GM19351 (cell line): ENCODE results near the gene RAB10.
"Not testable (repeated sequence)": the region's sequence is repeated elsewhere in the genome, so short reads cannot be mapped to it uniquely, and the experiment has no call there.

Experiments used
- ATAC-seq: cut with Tn5 transposase; IDR thresholded peaks from one replicate; pipeline ENCODE4 v1.9.1; 2021; ENCODE audit warnings: mild to moderate bottlenecking, moderate library complexity; ENCODE audit not compliant: unreplicated experiment

The RAB10 gene

DNA sequence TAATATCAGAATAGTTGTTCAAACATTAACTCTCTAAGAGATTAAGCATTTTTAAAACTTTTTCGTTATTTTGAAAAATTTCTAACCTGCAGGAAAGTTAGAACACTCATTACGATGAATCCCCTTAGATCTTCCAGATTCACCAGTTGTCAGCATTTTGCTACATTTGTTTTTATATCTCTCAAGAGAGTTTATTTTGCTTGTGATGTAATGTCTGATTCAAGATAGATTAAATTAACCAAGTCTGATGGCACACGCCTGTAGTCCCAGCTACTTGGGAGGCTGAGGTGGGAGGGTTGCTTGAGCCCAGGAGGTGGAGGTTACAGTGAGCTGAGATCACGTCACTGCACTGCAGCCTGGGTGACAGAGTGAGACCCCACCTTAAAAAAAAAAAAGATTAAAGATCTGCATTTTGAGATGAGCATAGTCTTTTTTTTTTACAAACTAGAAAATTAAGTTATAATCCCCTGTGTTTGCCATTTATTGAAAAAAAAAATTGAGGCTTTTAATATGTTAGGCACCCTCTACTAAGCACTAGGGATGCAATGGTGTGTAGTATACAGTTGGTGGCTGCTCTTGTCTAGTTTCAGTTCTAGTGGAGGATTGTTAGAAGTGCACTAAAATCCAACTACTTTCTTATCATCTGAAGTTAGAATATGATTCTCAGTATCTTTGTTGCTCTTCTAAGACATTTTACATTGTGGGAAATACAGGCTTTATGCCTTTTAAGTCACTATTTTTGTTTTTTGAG is 20.9 kb downstream of the RAB10 start:
- no peak for ATAC-seq

- ATAC-seq, result no peak
Observed at GRCh38 chr2:26058390-26058789, 24.5 kb downstream of the RAB10 start.

- no peak for ATAC-seq
Observed at GRCh38 chr2:26059542-26059941, 25.7 kb downstream of the RAB10 start.

DNA sequence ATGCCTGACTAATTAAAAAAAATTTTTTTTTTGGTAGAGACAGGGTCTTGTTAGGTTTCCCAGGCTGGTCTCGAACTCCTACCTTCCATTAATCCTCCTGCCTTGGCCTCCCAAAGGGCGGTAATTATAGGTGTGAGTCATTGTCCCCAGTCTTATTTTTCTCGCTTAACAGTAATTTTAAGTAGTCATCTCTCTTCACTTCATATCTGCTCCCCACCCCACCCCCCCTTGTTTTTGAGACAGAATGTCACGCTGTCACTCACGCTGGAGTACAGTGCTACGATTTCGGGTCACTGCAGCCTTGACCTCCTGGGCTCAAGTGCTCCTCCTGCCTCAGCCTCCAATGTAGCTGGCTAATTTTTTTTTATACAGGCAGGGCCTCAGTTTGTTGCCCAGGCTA is 27.7 kb downstream of the RAB10 start:
- no peak for ATAC-seq

DNA sequence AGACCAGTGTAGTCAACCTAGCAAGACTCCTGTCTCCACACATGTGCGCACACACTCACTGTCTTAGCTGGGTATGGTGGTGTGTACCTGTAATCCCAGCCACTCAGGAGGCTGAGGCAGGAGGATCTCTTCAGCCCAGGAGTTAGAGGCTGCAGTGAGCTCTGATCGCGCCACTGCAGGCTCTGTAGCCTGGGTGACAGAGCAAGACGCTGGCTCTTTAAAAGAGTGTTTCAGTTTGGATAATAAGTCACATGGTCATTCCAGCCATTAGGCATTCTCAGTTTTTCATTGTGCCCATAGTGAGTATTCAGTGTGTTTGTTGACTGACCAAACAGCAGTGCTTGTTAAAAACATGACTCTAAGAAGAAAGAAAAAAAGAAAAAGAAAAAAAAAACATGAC is 31.0 kb downstream of the RAB10 start:
- ATAC-seq, result no peak

- ATAC-seq, result no peak
Observed at GRCh38 chr2:26067186-26067974, 33.5 kb downstream of the RAB10 start.

GRCh38 chr2:26067980-26068507 is 34.2 kb downstream of the RAB10 start:
- ATAC-seq, result no peak

GRCh38 chr2:26068602-26069298 is 34.9 kb downstream of the RAB10 start:
- ATAC-seq, result peak; percentile 92

DNA sequence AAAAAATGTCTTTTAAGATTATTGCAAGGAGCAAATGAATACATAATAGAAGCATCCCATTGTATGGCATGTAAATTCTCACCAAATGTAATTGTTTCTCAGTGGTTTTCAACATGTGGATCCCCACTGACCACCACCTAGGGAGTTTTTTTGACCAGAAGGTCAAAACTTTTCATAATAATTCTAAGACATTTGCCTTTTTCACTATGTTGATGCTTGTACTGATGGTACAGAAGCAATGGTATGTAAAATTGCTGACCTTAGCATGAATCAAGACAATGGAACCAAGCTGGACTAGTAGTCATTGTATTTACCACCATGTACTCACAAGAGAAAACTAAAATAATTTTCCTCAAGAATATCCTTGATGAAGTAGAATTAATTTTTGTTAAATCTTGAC is 36.8 kb downstream of the RAB10 start:
- ATAC-seq, result no peak

DNA sequence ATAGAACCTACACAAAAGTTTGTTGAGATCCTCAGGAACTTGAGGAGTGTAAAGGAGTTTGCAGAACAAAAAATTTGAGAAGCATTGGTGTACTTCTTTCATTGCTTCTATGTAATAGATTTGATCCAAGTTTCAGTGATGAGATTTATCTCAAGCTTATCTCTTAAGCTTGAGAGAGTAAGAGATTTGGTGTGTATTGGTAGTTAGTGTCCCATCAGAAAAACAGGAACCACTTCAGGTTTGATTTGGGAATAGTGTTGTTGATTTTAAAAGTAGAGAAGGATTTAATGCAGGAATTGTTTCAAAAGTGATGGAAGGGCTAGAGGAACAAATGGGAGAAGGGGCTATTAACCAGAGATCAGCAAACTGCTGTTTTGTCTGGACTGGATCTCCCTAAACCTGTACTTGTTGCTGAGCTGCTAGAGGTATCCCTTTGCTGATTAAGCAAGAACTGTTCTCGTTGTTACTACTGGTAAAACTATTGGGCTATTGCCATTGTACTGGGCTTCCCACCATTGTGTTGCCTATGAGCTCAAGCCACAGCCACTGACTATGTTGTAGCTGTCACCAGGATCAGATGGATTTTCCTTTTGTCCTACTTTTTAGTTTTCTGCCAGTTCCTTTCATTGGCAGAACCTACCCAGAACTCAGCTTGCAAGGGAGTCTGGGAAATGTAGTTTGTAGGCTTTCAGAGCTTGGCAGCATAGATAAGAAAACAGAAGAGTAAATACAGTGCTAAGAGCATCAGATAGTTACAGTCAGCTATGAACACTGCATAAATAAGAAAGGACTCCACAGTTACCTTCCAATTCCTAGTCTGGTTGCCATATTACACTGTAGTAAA is 39.3 kb downstream of the RAB10 start:
- no peak for ATAC-seq

DNA sequence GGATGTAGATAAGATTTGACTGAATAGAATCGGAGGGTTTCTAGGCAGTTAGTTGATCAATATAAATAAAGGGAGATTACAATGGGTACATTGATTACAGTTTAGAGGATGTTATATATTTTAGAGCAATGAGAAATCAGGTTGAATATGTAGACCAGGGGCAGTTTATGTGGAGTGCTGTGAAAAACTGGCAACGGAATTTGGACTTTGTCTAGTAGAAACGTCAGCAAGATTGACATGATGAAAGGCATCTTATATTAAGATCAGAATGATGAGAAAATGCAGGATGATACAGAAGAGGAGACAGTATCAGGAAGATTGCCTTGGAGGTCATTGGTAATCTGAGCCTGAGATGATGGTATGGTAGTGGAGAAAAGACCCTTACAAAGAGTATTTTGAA is 39.9 kb downstream of the RAB10 start:
- no peak for ATAC-seq

GRCh38 chr2:26074676-26075075 is 40.8 kb downstream of the RAB10 start:
- ATAC-seq, result no peak

DNA sequence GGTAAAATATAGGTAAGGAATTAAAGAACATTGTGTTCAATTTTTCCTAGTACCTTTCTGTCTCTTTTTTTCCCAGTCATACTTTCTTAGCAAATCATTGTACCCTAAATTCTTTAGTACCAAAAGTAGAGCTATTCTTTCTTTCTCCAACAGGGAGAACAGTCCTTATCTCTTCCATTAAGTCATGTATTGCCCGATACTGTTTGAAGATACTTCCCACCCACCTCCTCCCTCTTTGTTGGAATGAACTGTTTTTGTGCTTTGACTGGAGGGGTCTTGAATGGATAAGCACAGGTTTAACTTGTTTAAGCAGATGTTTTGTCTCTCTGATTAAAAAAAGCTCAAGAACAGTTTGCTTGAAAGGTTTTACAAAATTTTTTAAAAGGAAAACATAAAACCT is 41.3 kb downstream of the RAB10 start:
- no peak for ATAC-seq

- ATAC-seq, result no peak
Observed at GRCh38 chr2:26076001-26076587, 42.2 kb downstream of the RAB10 start.

DNA sequence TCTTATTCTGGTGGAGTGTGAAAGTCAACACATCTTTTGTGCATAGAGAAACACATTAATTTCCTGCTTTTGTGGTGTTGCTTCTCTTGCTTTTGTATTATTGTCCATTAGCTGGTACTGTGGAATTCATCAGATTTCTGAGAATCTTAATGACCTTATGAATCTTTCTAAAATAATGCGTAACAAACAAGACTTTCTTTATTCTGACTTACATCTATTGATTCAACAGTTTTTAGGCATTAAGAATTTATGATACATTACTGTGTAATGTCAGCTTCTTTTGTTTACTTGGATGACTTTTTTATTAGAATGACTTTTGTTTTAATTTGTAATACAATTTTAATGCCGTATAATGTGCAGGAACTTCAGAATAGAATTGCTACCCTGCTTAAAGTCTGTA is 43.4 kb downstream of the RAB10 start:
- ATAC-seq, result no peak

GRCh38 chr2:26078939-26079338 is 45.1 kb downstream of the RAB10 start:
- no peak for ATAC-seq

DNA sequence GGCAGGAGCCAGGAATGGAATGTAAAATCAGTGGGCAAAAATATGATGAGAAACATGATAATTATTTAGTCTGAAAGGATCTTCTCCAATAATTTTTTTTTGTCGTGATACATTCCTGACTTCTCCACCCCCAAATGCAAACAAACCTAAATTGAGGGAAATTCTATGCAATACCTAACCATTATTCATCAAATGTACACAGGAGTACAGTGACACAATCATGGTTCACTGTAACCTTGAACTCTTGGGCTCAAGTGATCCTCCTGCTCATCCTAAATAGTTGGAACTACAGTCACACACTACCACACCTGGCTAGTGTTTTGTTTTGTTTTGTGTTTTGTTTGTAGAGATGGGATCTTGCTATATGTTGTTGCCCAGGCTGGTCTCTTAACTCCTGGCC is 46.5 kb downstream of the RAB10 start:
- no peak for ATAC-seq

DNA sequence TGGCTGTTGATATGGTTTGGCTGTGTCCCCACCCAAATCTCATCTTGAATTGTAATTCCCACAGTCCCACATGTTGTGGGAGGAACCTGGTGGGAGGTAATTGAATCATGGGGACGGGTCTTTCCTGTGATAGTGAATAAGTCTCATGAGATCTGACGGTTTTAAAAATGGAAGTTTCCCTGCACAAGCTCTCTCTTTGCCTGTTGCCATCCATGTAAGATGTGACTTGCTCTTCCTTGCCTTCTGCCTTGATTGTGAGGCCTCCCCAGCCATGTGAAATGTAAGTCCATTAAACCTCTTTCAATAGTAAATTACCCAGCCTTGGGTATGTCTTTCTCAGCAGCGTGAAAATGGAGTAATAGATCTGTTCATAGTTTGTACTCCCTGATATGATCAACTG is 47.0 kb downstream of the RAB10 start:
- ATAC-seq, result not testable (repeated sequence)

DNA sequence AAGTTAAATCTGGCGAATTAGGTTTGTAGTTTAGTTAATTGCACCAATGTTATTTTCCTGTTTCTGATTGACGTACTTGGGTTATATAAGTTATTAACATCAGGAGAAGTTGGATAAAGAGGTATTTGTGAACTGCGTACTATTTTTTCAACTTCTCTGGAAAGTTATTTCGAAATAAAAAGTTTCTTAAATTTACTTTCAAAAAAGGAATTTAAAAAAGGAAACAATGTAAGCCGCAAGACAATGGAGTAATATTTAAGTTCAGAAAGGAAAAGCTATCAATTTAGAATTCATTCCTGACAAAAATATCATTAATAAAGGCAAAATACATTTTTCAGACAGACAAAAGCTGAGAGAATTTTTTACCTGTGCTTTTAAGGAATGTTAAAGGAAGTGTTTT is 47.7 kb downstream of the RAB10 start:
- no peak for ATAC-seq

GRCh38 chr2:26086155-26086637 is 52.3 kb downstream of the RAB10 start:
- no peak for ATAC-seq
